WERI-Rb-1 (cell line): ENCODE measurements around the gene LRRC36.
"Not testable (repeated sequence)": the region's sequence is repeated elsewhere in the genome, so short reads cannot be mapped to it uniquely, and the experiment has no call there.

Experiments used
- DNase-seq: peaks from one replicate; pipeline ENCODE4 v3.0.0-alpha.2; 2020
- H3K27ac ChIP-seq: fragments of 250-450 bp; sonication (Bioruptor Pico); 2 replicates; pipeline ENCODE4 v1.5.1; 2020; ENCODE audit warnings: mild to moderate bottlenecking, moderate library complexity
- H3K27me3 ChIP-seq: fragments of 250-450 bp; sonication (Bioruptor Pico); 2 replicates; pipeline ENCODE4 v1.5.1; 2021; ENCODE audit warnings: mild to moderate bottlenecking, low read depth, moderate library complexity; ENCODE audit not compliant: insufficient read depth, severe bottlenecking
- H3K36me3 ChIP-seq: fragments of 250-450 bp; sonication (Bioruptor Pico); 2 replicates; pipeline ENCODE4 v1.5.1; 2020; ENCODE audit warnings: mild to moderate bottlenecking, moderate library complexity
- H3K4me3 ChIP-seq: 2 replicates; pipeline ENCODE4 v1.5.1; 2011; ENCODE audit warnings: low read depth, mild to moderate bottlenecking, control low read depth, low read length
- H3K9me3 ChIP-seq: fragments of 250-450 bp; sonication (Bioruptor Pico); 2 replicates; pipeline ENCODE4 v1.5.1; 2021; ENCODE audit warnings: mild to moderate bottlenecking, moderate library complexity; ENCODE audit not compliant: severe bottlenecking
- CTCF ChIP-seq: IDR thresholded peaks from 2 replicates; pipeline ENCODE4 v1.5.1; 2011; ENCODE audit warnings: low read depth, mild to moderate bottlenecking, control low read depth, inconsistent platforms, low read length

LRRC36 gene

GRCh38 chr16:67361038-67361437, 34.4 kb downstream of the LRRC36 start:
- DNase-seq, result no peak
- H3K27ac ChIP-seq, result no peak overlapping the region
- no peak overlapping the region for H3K4me3 ChIP-seq
- TF ChIP-seq CTCF, result no peak
- no peaks in the 10 kb centered on the region for H3K27me3 ChIP-seq
- H3K36me3 ChIP-seq, result no peaks in the 10 kb centered on the region
- no peaks in the 10 kb centered on the region for H3K9me3 ChIP-seq

GRCh38 chr16:67364600-67365235, 38.1 kb downstream of the LRRC36 start:
- no peaks in the 10 kb centered on the region for H3K27me3 ChIP-seq
- TF ChIP-seq CTCF, result no peak

GRCh38 chr16:67370661-67371060, 44.0 kb downstream of the LRRC36 start:
- no peaks in the 10 kb centered on the region for H3K36me3 ChIP-seq
- no peak overlapping the region for H3K4me3 ChIP-seq
- H3K27ac ChIP-seq, result no peak overlapping the region
- no peaks in the 10 kb centered on the region for H3K27me3 ChIP-seq
- no peaks in the 10 kb centered on the region for H3K9me3 ChIP-seq
- no peak for DNase-seq
- no peak for TF ChIP-seq CTCF

More at GRCh38 chr16:67364600-67365235, 38.1 kb downstream of the LRRC36 start:
- H3K27ac ChIP-seq, result no peak overlapping the region
- H3K36me3 ChIP-seq, result no peaks in the 10 kb centered on the region
- no peaks in the 10 kb centered on the region for H3K9me3 ChIP-seq
- H3K4me3 ChIP-seq, result no peak overlapping the region
- no peak for DNase-seq

- no peak for TF ChIP-seq CTCF
- no peaks in the 10 kb centered on the region for H3K27me3 ChIP-seq
These were observed 46.0 kb downstream of the LRRC36 start for GRCh38 chr16:67372664-67373063.

GRCh38 chr16:67376012-67376411, 49.4 kb downstream of the LRRC36 start:
- DNase-seq, H3K4me3 ChIP-seq, H3K9me3 ChIP-seq, H3K27ac ChIP-seq, H3K27me3 ChIP-seq, H3K36me3 ChIP-seq: not testable (repeated sequence)

More at GRCh38 chr16:67372664-67373063, 46.0 kb downstream of the LRRC36 start:
- no peak overlapping the region for H3K27ac ChIP-seq
- no peaks in the 10 kb centered on the region for H3K9me3 ChIP-seq
- no peak overlapping the region for H3K4me3 ChIP-seq
- H3K36me3 ChIP-seq, result no peaks in the 10 kb centered on the region
- DNase-seq, result no peak

- Histone ChIP-seq H3K4me3 (no peak overlapping the region), H3K27me3 (no peaks in the 10 kb centered on the region)
- DNase-seq, result no peak
These were observed 52.0 kb downstream of the LRRC36 start for GRCh38 chr16:67378642-67379041.

More at GRCh38 chr16:67378642-67379041, 52.0 kb downstream of the LRRC36 start:
- Histone ChIP-seq H3K27ac (no peak overlapping the region), H3K36me3 (no peaks in the 10 kb centered on the region), H3K9me3 (no peaks in the 10 kb centered on the region)
- TF ChIP-seq CTCF, result no peak
